Heart left ventricle (tissue), 13 donors: ENCODE measurements around the gene STK38.

ENCODE experiments used
- CTCF ChIP-seq, 12 donors: fragments of 200-600 bp; sonication (generic) in 4 of 12; IDR thresholded peaks; one replicate each; pipeline versions ENCODE4 v1.5.0 to v1.8.0; 2018 to 2022; ENCODE audit warnings: antibody characterized with exemption in 12 of 12, mild to moderate bottlenecking in 5 of 12
- POLR2A ChIP-seq, 2 donors: fragments of 450-650 bp; IDR thresholded peaks; one replicate each; pipeline ENCODE4 v1.6.1; 2017; ENCODE audit warnings: antibody characterized with exemption in 2 of 2, mild to moderate bottlenecking in 2 of 2, moderate library complexity in 2 of 2
- donor health status: ischemic (EF 13 %, LVEDD 7.1; RV severe dilation, severe dysfunction).
- donor health status: DM: no; HTN: yes; CAD: no.
- donor health status: DM: no; HTN: no; CAD: no.
- donor health status: ischemic (EF 25% LVEDD 6.9; RV normal size, moderate dysfunction).
- donor health status: ischemic (EF 25% LVEDD 5.7; RV mildly dilated, moderate dysfunction).
- donor health status: ischemic (EF 35%, LVEDD 5.7; RV mildly dilated, moderate dysfunction).
- donor health status: nonischemic (EF 11% LVEDD 7.7; RV severe dilation, severe dysfunction).
- donor health status: DM: yes; HTN: yes; CAD: no.
- donor health status: PGD.
- donor health status: ischemic (EF 29% LVEDD 5.4; RV normal size, mild dysfunction).
- donor health status: nonischemic (EF 23%, LVEDD 6.1; RV moderate dilation, normal function).

- TF ChIP-seq CTCF (IDR thresholded peaks at IDR 0.05) (no peak), POLR2A (IDR thresholded peaks at IDR 0.05) (no peak)
Observed at GRCh38 chr6:36505744-36506534, 41.3 kb downstream of the STK38 start.
